22Rv1 (cell line): ENCODE measurements around the gene C1orf115.

ENCODE experiments used
- CTCF ChIP-seq: fragments of 450-650 bp; IDR thresholded peaks from 2 replicates; pipeline ENCODE4 v1.5.1; 2017; ENCODE audit warnings: mild to moderate bottlenecking
- ZFX ChIP-seq: fragments of 450-650 bp; IDR thresholded peaks from 2 replicates; pipeline ENCODE4 v1.6.1; 2017; ENCODE audit warnings: antibody characterized with exemption, borderline replicate concordance

- no peak for TF ChIP-seq CTCF
- no peak for TF ChIP-seq ZFX
Observed at GRCh38 chr1:220742520-220742919, 52.4 kb downstream of the C1orf115 start.
